ENCODE measurements around the gene COL7A1. TPM values are rescaled to one million over a fixed set of nuclear protein-coding genes. Genes with fewer than 3 reads are reported as not detected.
A peak's percentile ranks its signal among the peaks of the same experiment; 100 is the strongest.

COL7A1 gene
- total and polyA plus RNA-seq, 4 donors, result 4.3 to 18.7 (median 8.5) TPM

GRCh38 chr3:48599509-48600285 is 4.6 kb upstream of the COL7A1 start:
- H3K27me3 ChIP-seq (ENCODE audit: control insufficient read depth in 3 of 3, insufficient read depth in 3 of 3, low read length in 2 of 3), result peaks cover 0 to 6% (median 0%) of the 10 kb centered on the region in 3 donors
- H3K4me3 ChIP-seq, result no peak overlapping the region
- TF ChIP-seq CTCF (IDR thresholded peaks at IDR 0.05; ENCODE audit: control extremely low read depth, extremely low read depth), result no peak
- no peak overlapping the region for H3K9ac ChIP-seq (ENCODE audit: insufficient read depth in 1 of 2, low read length in 2 of 2)
- 96 to 97% methylated on average over 12 of the region's 12 CpGs for WGBS, 2 donors
- peak overlapping the region in 1 of 2 donors; percentile 85 for H3K27ac ChIP-seq (ENCODE audit: low read depth in 1 of 2, low read length in 1 of 2)
- DNase-seq (no peak), ATAC-seq (ENCODE audit: insufficient read depth, low FRiP score) (no peak)
- no peaks in the 10 kb centered on the region for H3K9me3 ChIP-seq (ENCODE audit: control insufficient read depth in 4 of 4, insufficient read depth in 3 of 4, low read length in 3 of 4)
- H3K36me3 ChIP-seq (ENCODE audit: control insufficient read depth in 4 of 4, insufficient read depth in 4 of 4, low read length in 4 of 4), result peaks cover 26 to 69% (median 46%) of the 10 kb centered on the region in 4 donors
- peaks cover 2 to 29% (median 8%) of the 10 kb centered on the region in 5 donors for H3K4me1 ChIP-seq (ENCODE audit: control insufficient read depth in 5 of 5, insufficient read depth in 5 of 5, low read length in 5 of 5)

- Histone ChIP-seq H3K27ac (ENCODE audit: low read depth in 1 of 2, low read length in 1 of 2) (peak overlapping the region; percentile 33 to 85), H3K27me3 (ENCODE audit: control insufficient read depth in 3 of 3, insufficient read depth in 3 of 3, low read length in 2 of 3) (peaks cover 0 to 12% (median 0%) of the 10 kb centered on the region in 3 donors), H3K4me3 (no peak overlapping the region), H3K36me3 (ENCODE audit: control insufficient read depth in 4 of 4, insufficient read depth in 4 of 4, low read length in 4 of 4) (peaks cover 20 to 63% (median 40%) of the 10 kb centered on the region in 4 donors), H3K9me3 (ENCODE audit: control insufficient read depth in 4 of 4, insufficient read depth in 3 of 4, low read length in 3 of 4) (no peaks in the 10 kb centered on the region), H3K9ac (ENCODE audit: insufficient read depth in 1 of 2, low read length in 2 of 2) (no peak overlapping the region), H3K4me1 (ENCODE audit: control insufficient read depth in 5 of 5, insufficient read depth in 5 of 5, low read length in 5 of 5) (peaks cover 2 to 35% (median 11%) of the 10 kb centered on the region in 5 donors)
- WGBS, 2 donors, result 81 to 91% methylated on average over 11 of the region's 11 CpGs
- no peak for ATAC-seq (ENCODE audit: insufficient read depth, low FRiP score)
- no peak for TF ChIP-seq CTCF (IDR thresholded peaks at IDR 0.05; ENCODE audit: control extremely low read depth, extremely low read depth)
- no peak for DNase-seq
These were observed 4.0 kb upstream of the COL7A1 start for GRCh38 chr3:48599077-48599501.

- 59 to 71% methylated on average over 5 of the region's 5 CpGs for WGBS, 2 donors
- H3K36me3 ChIP-seq (ENCODE audit: control insufficient read depth in 4 of 4, insufficient read depth in 4 of 4, low read length in 4 of 4), result peaks cover 15 to 57% (median 36%) of the 10 kb centered on the region in 4 donors
- peaks cover 2 to 36% (median 11%) of the 10 kb centered on the region in 5 donors for H3K4me1 ChIP-seq (ENCODE audit: control insufficient read depth in 5 of 5, insufficient read depth in 5 of 5, low read length in 5 of 5)
- H3K4me3 ChIP-seq, result no peak overlapping the region
- H3K27me3 ChIP-seq (ENCODE audit: control insufficient read depth in 3 of 3, insufficient read depth in 3 of 3, low read length in 2 of 3), result peaks cover 0 to 14% (median 0%) of the 10 kb centered on the region in 3 donors
- H3K27ac ChIP-seq (ENCODE audit: low read depth in 1 of 2, low read length in 1 of 2), result peak overlapping the region; percentile 33 to 85
- TF ChIP-seq CTCF (IDR thresholded peaks at IDR 0.05; ENCODE audit: control extremely low read depth, extremely low read depth), result no peak
- H3K9ac ChIP-seq (ENCODE audit: insufficient read depth in 1 of 2, low read length in 2 of 2), result no peak overlapping the region
- H3K9me3 ChIP-seq (ENCODE audit: control insufficient read depth in 4 of 4, insufficient read depth in 3 of 4, low read length in 3 of 4), result no peaks in the 10 kb centered on the region
- ATAC-seq (ENCODE audit: insufficient read depth, low FRiP score), result no peak
- DNase-seq, result peak; percentile 88 to 90 (median 90)
These were observed 3.4 kb upstream of the COL7A1 start for GRCh38 chr3:48598323-48599076.

All from lung (tissue), 12 donors.